Liver (tissue), 2 donors: ENCODE measurements around the gene JAM3.

ENCODE experiments used
- FOXA1 ChIP-seq: IDR thresholded peaks from 2 replicates; pipeline ENCODE4 v1.6.1; 2016; ENCODE audit warnings: antibody characterized with exemption
- JUND ChIP-seq, 2 donors: IDR thresholded peaks; 2 replicates each; pipeline ENCODE4 v1.6.1; 2016; ENCODE audit warnings: antibody characterized with exemption in 2 of 2
- donor health status: healthy.

DNA sequence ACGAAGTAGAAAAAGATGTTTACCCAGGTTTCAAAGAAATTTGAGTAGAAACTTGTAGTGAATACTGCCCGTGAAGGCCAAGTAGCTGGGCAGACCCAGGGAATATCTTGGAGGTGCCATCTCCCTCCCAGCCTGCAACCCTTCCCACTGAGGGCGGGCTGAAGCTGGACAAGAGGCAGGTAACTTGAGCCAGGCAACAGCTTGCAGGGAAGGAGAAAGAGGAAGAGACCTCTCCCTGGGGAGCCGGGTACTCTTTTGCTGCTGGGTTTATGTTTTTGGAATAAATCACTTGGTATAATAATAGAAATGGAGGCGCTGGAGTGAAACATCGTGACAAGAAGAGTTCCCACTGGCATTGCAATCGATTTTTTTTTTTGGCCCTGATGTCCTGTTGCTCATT, 49.4 kb upstream of the JAM3 start:
- TF ChIP-seq JUND (IDR thresholded peaks at IDR 0.05) (no peak), FOXA1 (no peak)
